ENCODE results near the gene GNL3L. TPM values are rescaled to one million over a fixed set of nuclear protein-coding genes. Genes with fewer than 3 reads are reported as not detected.
A peak's percentile ranks its signal among the peaks of the same experiment; 100 is the strongest.
"Not testable (repeated sequence)": the region's sequence is repeated elsewhere in the genome, so short reads cannot be mapped to it uniquely, and the experiment has no call there.

GNL3L gene
- total and polyA plus RNA-seq, 11 donors: 5.6 to 44.2 (median 34.7) TPM

GRCh38 chrX:54534271-54534670 lies 4.3 kb downstream of the GNL3L start:
- Histone ChIP-seq H3K36me3 (peaks cover 0 to 49% (median 22%) of the 10 kb centered on the region in 9 donors), H3K4me3 (no peak overlapping the region), H3K27ac (no peak overlapping the region), H3K27me3 (peaks cover 0 to 4% (median 0%) of the 10 kb centered on the region in 9 donors), H3K4me1 (peaks cover 0 to 18% (median 4%) of the 10 kb centered on the region in 12 donors), H3K9me3 (peaks cover 0 to 5% (median 0%) of the 10 kb centered on the region in 12 donors)
- intact Hi-C loops (cut with DNase I): loop anchor here in 4 of 10 donors (5.0 to 10.0 kb wide), 5 partner anchors 37 to 349 kb away; partner anchors contain the start of genes TSR2 (in 2 of the 4), FAM120C (in 1 of the 4) and FGD1 (in 1 of the 4)
- WGBS, 4 donors: 72 to 90% (median 76%) methylated on average over 4 of the region's 4 CpGs
- no peak for DNase-seq
- ATAC-seq: no peak
- no peak for TF ChIP-seq CTCF (IDR thresholded peaks at IDR 0.05)
- TF ChIP-seq POLR2A (IDR thresholded peaks at IDR 0.05): no peak

- WGBS, 4 donors: 27 to 60% (median 50%) methylated on average over 4 of the region's 4 CpGs
- TF ChIP-seq POLR2A (IDR thresholded peaks at IDR 0.05): no peak
- peak in 5 of 12 donors; percentile 6 to 24 (median 14) for TF ChIP-seq CTCF (IDR thresholded peaks at IDR 0.05)
- ATAC-seq (peak; percentile 94 to 98 (median 96)), DNase-seq (peak in 4 of 5 donors; percentile 7 to 55 (median 39))
- Histone ChIP-seq H3K36me3 (peaks cover 0 to 80% (median 68%) of the 10 kb centered on the region in 9 donors), H3K27me3 (no peaks in the 10 kb centered on the region), H3K4me3 (no peak overlapping the region), H3K4me1 (peaks cover 0 to 10% (median 0%) of the 10 kb centered on the region in 12 donors), H3K9me3 (no peaks in the 10 kb centered on the region), H3K27ac (peak overlapping the region in 9 of 12 donors; percentile 16 to 81 (median 63))
- intact Hi-C loops (cut with DNase I): loop anchor here in 1 of 10 donors (10.0 kb wide), 1 partner anchor 95 kb away; no protein-coding TSS in a partner anchor
Measured at GRCh38 chrX:54540289-54540688, 10.3 kb downstream of the GNL3L start.

- WGBS, 4 donors: 68 to 100% (median 91%) methylated on average over 2 to 4 of the region's 4 CpGs
- not testable (repeated sequence) for ATAC-seq, H3K9me3 ChIP-seq, H3K27ac ChIP-seq, DNase-seq, H3K4me3 ChIP-seq, H3K27me3 ChIP-seq
- intact Hi-C loops (cut with DNase I): loop anchor here in 1 of 10 donors (10.0 kb wide), 1 partner anchor 93 kb away; no protein-coding TSS in a partner anchor
- peaks cover 0 to 93% (median 84%) of the 10 kb centered on the region in 9 donors for H3K36me3 ChIP-seq
- H3K4me1 ChIP-seq: peaks cover 0 to 10% (median 0%) of the 10 kb centered on the region in 12 donors
Measured at GRCh38 chrX:54542239-54542638, 12.2 kb downstream of the GNL3L start.

GRCh38 chrX:54550821-54551220 lies 20.8 kb downstream of the GNL3L start:
- WGBS, 4 donors: 89 to 100% (median 98%) methylated on average over 4 of the region's 4 CpGs
- Histone ChIP-seq H3K4me1 (no peaks in the 10 kb centered on the region), H3K36me3 (peaks cover 0 to 95% (median 66%) of the 10 kb centered on the region in 9 donors), H3K27me3 (no peaks in the 10 kb centered on the region), H3K27ac (no peak overlapping the region), H3K4me3 (no peak overlapping the region), H3K9me3 (no peaks in the 10 kb centered on the region)
- DNase-seq (no peak), ATAC-seq (no peak)
- intact Hi-C loops (cut with DNase I): no loop called here
- no peak for TF ChIP-seq CTCF (IDR thresholded peaks at IDR 0.05)
- no peak for TF ChIP-seq POLR2A (IDR thresholded peaks at IDR 0.05)

Data from heart left ventricle (tissue), 16 donors.